NOMO-1 treated with dmso at 0.1 percent for 144 hours (cell line): ENCODE measurements around the gene VILL.

Experiments
- DNase-seq: peaks from one replicate; lab custom pipeline; 2025; ENCODE audit not compliant: unreplicated experiment; lab: John Stamatoyannopoulos, UW

Gene VILL

DNA sequence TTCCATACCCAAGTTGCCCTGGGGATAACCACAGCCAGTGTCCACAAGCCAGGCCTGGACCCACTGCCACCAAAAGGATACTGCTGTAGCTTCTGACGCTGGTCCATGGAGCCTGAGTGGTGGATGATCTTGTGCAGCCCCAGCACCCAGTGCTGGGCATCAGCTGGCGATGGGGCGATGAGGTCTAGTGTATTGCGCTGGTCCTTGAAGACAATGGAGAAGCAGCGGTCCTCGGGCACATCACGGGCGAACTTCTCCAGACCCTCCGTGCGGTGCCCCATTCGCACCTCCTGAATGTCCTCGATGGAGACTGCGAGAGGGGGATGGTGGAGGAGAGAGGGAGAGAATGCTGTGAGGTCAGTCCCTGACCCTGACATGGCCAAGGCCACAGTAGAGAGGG is 25.8 kb downstream of the VILL start:
- DNase-seq, result no peak

GRCh38 chr3:38016847-38017444 is 26.4 kb downstream of the VILL start:
- no peak for DNase-seq

- no peak for DNase-seq
Measured at GRCh38 chr3:38017445-38018295, 27.1 kb downstream of the VILL start.

GRCh38 chr3:38018296-38019266 is 28.0 kb downstream of the VILL start:
- no peak for DNase-seq

GRCh38 chr3:38019658-38020341 is 29.2 kb downstream of the VILL start:
- no peak for DNase-seq

- no peak for DNase-seq
Measured at GRCh38 chr3:38020342-38020726, 29.7 kb downstream of the VILL start.

- DNase-seq, result no peak
Measured at GRCh38 chr3:38021196-38021595, 30.6 kb downstream of the VILL start.

- no peak for DNase-seq
Measured at GRCh38 chr3:38022301-38022700, 31.7 kb downstream of the VILL start.

DNA sequence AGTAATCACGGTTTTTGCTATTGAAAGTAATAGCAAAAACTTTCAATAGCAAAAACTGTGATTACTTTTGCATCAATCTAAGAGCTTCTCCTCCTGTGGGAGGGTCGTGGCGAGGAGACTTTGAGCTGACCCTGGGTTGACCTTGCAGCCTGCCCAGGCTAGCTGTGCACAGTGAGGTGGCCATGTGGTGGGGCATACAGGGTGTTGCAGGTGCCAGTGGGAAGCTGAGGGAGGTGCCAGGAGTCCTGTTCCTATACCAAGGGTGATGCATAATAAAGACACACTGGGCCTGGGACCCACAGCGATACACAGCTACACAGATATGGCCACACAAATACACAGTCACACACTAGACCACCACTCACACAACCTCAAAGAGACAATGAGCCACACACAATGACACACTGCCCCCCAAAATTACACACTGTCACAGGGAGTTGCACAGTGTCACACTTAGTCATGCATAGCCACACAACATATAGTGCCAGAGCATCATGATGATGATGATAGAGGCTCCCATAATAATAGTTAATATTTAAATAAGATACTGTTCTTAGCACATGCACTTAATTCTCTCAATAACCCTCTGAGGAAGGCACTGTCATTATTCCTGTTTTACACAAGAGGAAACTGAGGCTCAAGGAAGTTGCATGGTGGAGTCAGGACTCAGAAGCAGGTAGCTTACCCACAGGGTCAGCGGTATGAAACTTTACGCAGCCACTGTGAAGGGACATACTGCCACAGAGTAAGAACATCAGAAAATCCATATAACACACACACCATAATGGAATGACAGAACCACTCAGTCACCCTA is 32.5 kb downstream of the VILL start:
- no peak for DNase-seq

DNA sequence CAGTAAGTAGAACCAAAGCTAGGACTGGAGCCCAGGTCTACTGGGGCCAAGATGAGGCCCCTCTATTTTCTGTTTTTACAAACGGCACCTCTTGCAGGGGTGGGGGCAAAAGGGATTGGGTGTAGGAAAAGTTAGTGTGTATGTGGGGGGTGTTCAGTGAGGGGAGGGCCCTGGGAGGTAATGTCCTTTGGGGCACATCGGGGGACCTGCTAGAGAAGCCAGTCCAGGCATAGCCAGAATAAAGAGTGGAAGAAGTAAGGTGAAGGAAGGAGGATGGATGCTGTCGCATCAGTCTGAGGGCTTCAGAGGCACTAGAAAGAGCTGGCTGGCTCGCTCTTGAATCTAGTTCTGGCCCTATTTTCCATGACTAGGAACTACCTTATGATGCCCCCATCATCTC is 36.3 kb downstream of the VILL start:
- DNase-seq, result no peak

DNA sequence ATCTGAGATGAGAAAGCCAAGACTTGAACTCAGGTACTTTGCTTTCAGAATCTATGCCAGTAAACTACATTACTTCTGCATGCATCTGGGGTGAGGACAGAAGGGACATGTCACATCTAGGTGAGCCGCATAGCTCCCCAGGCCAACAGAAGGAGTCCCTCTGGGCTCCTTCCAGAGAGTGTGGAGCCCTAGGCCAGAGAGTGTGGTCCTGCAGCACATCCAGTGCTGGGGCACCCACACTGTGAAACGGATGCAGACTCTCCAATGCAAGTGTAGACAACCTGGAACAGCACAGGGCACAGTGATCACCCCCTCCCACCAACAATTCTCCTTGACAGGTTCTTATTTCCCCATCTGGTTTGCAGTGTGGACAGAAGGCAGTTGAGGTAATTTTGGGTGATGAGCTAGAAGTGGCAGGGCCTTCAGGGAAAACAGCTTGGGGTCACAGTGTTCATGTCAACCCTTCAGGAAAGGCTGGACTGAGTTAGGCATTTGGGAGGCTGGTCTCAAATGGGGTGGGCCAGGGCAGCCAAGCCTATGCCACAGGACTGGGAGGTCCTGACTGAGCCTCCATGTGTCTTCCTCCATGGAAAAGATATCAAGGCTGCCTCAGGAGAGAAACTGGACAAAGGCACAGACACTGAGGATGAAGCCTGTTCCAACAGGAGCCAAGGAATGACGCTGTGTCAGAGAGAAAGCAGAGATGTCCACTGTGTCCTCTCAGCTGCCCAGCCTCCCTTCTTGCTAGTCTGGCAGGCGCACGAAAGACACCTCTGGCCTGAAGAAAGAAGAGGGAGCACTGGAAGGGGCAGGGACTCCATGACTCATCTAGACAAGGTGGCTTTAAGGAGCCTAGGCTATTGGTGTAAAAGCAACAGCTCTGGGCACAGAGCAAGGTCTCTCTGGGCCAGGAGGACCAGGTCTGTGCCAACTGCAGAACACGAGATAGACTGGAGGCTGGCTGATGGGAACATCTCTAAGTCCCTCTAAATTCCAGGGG is 37.2 kb downstream of the VILL start:
- DNase-seq, result no peak

GRCh38 chr3:38028621-38029361 is 38.2 kb downstream of the VILL start:
- DNase-seq, result no peak

GRCh38 chr3:38029400-38030125 is 39.0 kb downstream of the VILL start, which contains the start of gene PLCD1:
Gene PLCD1 (minus strand): TSS chr3:38029642. CDS start chr3:38029539, 103 bp downstream.
- no peak for DNase-seq

DNA sequence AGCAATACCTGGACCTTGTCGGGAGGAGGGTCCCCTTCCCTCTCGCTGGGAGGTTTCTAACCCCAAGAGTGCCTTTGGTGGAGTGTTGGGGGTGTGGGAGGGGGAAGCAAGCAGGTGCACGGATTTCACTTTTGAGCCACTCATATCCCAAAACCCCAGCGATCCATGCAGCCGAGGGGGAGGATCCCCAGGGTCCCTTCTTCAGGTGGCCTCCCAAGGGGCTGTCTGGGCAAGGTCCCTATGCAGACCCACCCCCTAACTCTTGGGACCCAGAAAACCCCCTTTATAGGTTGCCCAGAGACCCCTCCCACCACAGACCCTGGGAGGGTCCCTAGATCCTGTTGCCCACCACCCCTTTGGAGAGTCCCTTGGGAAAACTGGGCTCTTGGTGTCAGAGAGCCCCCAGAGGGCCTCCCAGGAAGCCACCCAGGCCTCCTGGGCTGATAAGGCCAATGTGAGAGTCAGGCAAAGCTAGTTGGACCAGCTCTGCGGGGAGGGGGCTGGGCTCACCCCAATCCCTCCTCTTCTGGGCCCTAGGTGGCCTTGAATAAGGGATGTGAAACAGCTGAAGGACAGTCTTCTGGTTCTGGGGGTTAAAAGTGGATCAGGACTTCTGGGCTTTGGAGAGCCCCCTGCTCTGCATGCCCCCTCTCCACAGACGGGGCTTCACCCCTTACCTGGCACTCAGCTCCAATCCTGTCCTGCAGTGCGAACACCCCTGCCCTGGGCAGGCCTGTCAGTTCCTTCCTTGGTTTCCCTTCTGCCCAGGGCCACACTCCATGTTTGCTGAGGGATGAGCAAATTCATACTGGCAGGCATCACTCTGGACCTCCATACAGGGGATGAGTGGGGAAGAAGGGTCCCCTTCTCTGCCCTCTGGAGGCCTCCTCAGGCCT is 39.8 kb downstream of the VILL start:
- DNase-seq, result no peak

DNA sequence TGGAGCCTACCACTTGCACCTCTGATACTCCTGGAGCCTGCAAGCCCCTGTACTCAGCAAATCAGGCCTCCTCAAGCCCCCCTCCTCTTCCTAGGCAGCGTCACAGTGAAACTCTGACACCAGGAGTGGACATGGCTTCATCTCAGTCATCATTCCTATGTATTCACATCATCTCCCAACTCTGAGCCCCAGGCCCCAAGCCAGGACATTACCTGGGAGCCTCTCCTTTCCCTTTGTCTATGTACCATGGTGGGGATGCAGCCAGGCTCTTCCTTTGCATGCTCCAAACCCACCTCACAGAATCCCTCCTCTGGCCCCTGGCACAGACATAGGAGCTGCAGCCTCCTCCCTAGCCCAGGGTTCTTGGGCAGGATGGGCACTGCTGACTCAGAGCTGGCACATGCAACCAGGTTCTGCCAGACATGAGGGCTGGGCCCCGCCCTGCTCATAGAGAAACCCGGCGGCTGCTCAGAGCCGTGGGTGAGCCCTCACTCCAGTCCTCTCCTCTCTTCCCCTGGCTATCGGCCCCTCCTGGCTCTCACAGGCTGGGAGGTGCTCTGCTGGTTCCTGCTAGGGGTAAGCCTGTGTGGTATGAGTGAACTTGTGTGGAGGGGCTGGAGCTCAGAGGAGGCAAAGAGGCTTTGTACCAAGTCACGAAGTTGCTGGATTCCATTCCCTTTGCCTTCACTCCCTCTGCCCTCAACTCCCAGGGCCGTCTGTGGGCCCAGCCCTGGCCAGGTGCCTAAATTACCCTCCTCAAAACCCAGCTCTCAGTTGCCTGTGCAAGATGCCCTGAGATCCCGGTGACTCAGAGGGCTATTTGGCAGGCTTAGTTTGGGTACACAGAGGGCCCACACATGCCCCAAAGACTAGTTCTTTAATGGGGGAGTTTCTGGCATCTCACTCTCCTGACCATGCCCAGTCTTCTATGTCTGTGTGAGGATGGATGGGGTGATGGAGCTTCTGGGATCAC is 40.7 kb downstream of the VILL start:
- no peak for DNase-seq
